ENCODE results near the gene GPR85. TPM values are rescaled to one million over a fixed set of nuclear protein-coding genes. Genes with fewer than 3 reads are reported as not detected.

Gene GPR85
- total RNA-seq (2022; extraction: Qiagen RNA extraction): not detected in 5 replicates

GRCh38 chr7:113086431-113086888 lies at the start of gene GPR85:
Gene GPR85, minus strand, starts transcription at chr7:113086827. Its CDS starts 2,106 bp downstream, at chr7:113084721.

GRCh38 chr7:113118074-113118959 lies 31.7 kb upstream of the GPR85 start, which contains the start of gene SMIM30:
Gene SMIM30, minus strand, starts transcription at chr7:113118554. Its CDS starts 976 bp downstream, at chr7:113117578.

Other genes starting within 250 kb of the GPR85 start
- 30.2 to 41.3 TPM (median 34.2 TPM) in 5 replicates for gene SMIM30, start 31.7 kb upstream of the GPR85 start, total RNA-seq (2022; extraction: Qiagen RNA extraction)